BJ (cell line): ENCODE data around the gene UPF1. TPM values are rescaled to one million over a fixed set of nuclear protein-coding genes. Genes with fewer than 3 reads are reported as not detected.

ENCODE experiments used
- CTCF ChIA-PET: fragments of 350-600 bp; formaldehyde crosslinking; extraction: SDS; loops from one replicate; lab custom pipeline; 2021; ENCODE audit warnings: antibody characterized with exemption, inconsistent platforms; lab: Yijun Ruan, JAX
- POLR2A ChIA-PET: fragments of 300-600 bp; sonication (Branson Sonifier 250); formaldehyde crosslinking; extraction: SDS; loops from one replicate; lab custom pipeline; 2021; ENCODE audit warnings: antibody characterized with exemption; lab: Charles Lee
- DNase-seq: peaks from one replicate; pipeline ENCODE4 v3.0.0-alpha.2; 2011; ENCODE audit warnings: low read depth
- H3K27me3 ChIP-seq: 2 replicates; pipeline ENCODE4 v1.6.0; 2011; ENCODE audit warnings: low read length; ENCODE audit not compliant: control insufficient read depth, insufficient read depth
- H3K36me3 ChIP-seq: 2 replicates; pipeline ENCODE4 v1.5.1; 2011; ENCODE audit warnings: low read length; ENCODE audit not compliant: control insufficient read depth, insufficient read depth
- H3K4me3 ChIP-seq: 2 replicates; pipeline ENCODE4 v1.5.1; 2011; ENCODE audit warnings: low read depth, mild to moderate bottlenecking, control low read depth, low read length
- CTCF ChIP-seq: IDR thresholded peaks from 2 replicates; pipeline ENCODE4 v1.5.1; 2011; ENCODE audit warnings: low read depth, mild to moderate bottlenecking, control low read depth, inconsistent platforms, low read length, moderate library complexity; ENCODE audit not compliant: insufficient read depth
- polyA plus RNA-seq: library from polyadenylated mRNA; depleted of rRNA; stranded (reverse); fragments of >200 nt; gene quantifications from 2 replicates; pipeline ENCODE4 v1.2.3, GENCODE V29; 2011

The UPF1 gene
- polyA plus RNA-seq, 1 experiment = 24.1 TPM

DNA sequence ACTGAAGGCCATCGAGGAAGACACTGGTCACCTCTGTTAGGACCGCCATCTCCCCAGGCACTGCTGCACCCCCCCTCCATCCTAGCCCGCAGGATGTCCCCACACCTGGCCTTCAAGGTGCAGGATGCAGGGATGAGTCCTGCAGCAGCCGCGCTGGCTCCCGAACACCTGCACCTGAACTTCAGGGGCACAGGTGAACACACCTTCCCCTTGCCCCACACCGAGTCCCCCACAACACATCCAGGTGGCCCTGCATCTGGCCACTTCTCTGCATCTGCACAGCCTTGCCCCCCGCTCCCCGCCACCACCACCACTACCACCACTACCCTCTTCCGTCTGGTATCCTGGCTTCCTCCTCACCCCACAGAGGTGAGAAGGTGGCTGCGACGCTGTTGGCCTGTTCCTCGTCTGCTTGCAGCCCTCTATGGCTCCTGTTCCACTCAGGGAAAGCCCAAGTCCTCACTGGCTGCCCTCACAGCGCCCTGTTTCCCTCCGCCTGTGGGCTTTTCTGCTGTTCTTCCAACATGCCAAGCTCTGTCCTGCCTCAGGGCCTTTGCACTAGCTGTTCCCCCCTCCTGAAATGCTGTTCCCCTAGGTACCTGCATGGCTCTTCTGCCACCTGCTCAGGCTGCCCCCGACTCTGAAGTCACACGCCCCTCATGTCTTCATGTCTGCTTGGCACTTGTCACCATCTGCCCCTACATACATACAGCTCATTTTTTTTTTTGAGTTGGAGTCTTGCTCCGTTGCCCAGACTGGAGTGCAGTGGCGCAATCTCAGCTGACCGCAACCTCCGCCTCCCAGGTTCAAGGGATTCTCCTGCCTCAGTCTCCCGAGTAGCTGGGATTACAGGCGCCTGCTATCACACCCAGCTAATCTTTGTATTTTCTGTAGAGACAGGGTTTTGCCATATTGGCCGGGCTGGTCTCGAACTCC lies 65.6 kb downstream of the UPF1 start:
- no peak for DNase-seq
- no peak for TF ChIP-seq CTCF
- CTCF ChIA-PET = interaction anchor here (4.7 kb wide), 1 partner anchor 90 kb away, joined by 33 read pairs; no protein-coding TSS in a partner anchor
- POLR2A ChIA-PET = no interaction called here
- Histone ChIP-seq H3K36me3 (peaks cover 11% of the 10 kb centered on the region), H3K4me3 (no peak overlapping the region), H3K27me3 (peaks cover 7% of the 10 kb centered on the region)

DNA sequence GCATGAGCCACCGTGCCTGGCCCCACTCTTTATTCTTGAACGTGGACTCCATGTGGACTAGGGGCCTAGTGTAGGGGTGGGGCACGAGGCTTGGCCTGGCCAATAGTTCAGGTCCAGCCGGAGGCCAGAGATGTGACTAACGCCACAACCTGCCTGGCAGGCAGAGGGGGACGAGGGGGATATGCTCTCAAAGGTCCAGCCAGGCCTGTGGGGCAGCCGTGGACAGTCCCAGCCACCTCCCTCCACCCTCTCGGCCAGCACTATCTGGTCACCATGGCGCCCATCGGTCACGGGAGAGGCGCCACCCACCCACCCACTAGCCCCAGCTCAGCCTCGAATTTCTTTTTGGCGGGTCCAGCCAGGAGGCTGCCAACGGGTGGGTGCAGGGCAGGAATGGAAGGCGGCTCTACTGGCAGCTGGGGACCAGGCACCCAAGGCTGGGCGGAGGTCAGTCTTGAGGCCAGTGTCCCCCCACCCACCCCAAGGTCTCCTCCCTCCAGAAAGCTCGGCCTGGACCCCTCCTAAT lies 66.4 kb downstream of the UPF1 start:
- POLR2A ChIA-PET = no interaction called here
- no peak for DNase-seq

DNA sequence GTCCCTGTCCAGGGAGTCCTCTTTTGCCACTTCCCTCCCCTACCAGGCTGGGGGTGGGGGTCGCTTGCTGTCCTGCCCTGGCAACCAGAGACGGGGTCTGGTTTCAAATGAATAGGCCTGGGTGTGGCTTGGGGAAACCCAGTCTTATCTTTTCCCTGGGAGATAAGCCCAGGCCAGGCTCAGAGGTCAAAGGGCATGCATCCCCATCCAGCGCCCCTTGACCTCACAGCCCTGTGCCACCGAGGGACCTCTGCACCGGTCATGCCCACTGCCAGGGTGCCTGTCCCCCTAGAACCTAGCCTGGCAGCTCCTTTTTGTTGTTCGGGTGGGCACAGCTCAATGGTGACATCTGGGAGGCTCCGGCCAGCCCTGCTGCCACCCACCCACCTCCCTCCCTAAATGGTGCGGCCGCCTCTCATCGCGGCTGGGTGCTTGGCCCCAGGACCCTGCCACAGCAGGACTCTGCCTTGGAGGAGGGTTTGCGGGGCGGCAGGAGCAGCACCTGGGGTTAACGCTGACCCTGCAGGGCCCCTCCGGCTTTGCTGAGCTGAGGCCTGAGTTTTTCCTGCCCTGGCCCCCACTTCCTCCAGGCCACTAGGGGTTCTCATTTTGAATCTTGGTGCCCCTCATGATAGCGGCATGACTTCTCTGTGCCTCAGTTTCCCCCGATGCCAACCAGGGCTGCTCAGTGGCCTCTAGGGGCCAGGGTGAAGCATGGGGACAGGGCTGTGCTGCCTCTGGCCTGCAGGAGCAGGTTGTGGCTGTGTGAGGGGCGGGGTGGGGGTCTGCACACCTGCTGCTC lies 67.0 kb downstream of the UPF1 start:
- Histone ChIP-seq H3K4me3 (no peak overlapping the region), H3K36me3 (peaks cover 20% of the 10 kb centered on the region), H3K27me3 (peaks cover 7% of the 10 kb centered on the region)
- ChIA-PET CTCF (no interaction called here), POLR2A (no interaction called here)
- DNase-seq = no peak
- no peak for TF ChIP-seq CTCF

More for the DNA sequence above, 66.4 kb downstream of the UPF1 start:
- Histone ChIP-seq H3K36me3 (peaks cover 16% of the 10 kb centered on the region), H3K4me3 (no peak overlapping the region), H3K27me3 (peaks cover 7% of the 10 kb centered on the region)
- CTCF ChIA-PET = no interaction called here
- TF ChIP-seq CTCF = no peak

- no peak for TF ChIP-seq CTCF
- no peak for DNase-seq
Measured at GRCh38 chr19:18899624-18900560, 68.1 kb downstream of the UPF1 start.

More at GRCh38 chr19:18899624-18900560, 68.1 kb downstream of the UPF1 start:
- ChIA-PET CTCF (interaction anchor here (1.3 kb wide), 1 partner anchor 86 kb away, joined by 3 read pairs; no protein-coding TSS in a partner anchor), POLR2A (no interaction called here)
- Histone ChIP-seq H3K4me3 (no peak overlapping the region), H3K36me3 (peaks cover 26% of the 10 kb centered on the region), H3K27me3 (peaks cover 1% of the 10 kb centered on the region)
